ENCODE data around the gene HDHD2. TPM values are rescaled to one million over a fixed set of nuclear protein-coding genes. Genes with fewer than 3 reads are reported as not detected.

Gene HDHD2
- total RNA-seq, 1 donor from 2014 or later: 85.0 TPM

GRCh38 chr18:47174545-47175116 lies 24.3 kb upstream of the HDHD2 start:
- H3K27me3 Mint-ChIP-seq (ENCODE audit: insufficient read depth, low read depth): peaks cover 3% of the 10 kb centered on the region
- no peak overlapping the region for H3K9ac ChIP-seq
- H3K79me2 ChIP-seq (ENCODE audit: low read depth): peaks cover 65% of the 10 kb centered on the region

DNA sequence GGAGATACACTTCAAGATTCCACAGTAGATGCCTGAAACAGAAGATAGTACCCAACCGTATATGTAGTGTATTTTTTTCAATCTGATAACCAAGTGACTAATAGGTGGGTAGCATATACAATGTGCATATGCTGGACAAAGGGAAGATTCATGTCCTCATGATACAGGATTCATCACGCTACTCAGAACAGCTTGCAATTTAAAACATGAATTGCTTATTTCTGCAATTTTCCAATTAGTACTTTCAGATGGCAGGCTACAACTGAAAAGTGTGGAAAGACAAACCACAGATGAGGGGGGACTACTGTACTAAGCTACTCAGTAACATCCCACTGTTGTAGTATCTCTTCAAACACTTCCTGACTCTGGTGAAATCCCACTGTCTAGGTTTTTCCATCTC lies 22.2 kb upstream of the HDHD2 start:
- Histone ChIP-seq H2AFZ (replicated peaks) (no peak overlapping the region), H3K79me2 (ENCODE audit: low read depth) (peaks cover 86% of the 10 kb centered on the region), H3K9ac (no peak overlapping the region), H3K4me2 (no peak overlapping the region), H3K27ac (no peak overlapping the region), H3F3A (ENCODE audit: low read depth) (no peaks in the 10 kb centered on the region), H3K4me3 (no peak overlapping the region), H3K27me3 (no peaks in the 10 kb centered on the region), H4K20me1 (ENCODE audit: low read depth) (peaks cover 35% of the 10 kb centered on the region), H3K36me3 (no peaks in the 10 kb centered on the region), H3K4me1 (peaks cover 8% of the 10 kb centered on the region), H3K9me3 (ENCODE audit: low read depth) (no peaks in the 10 kb centered on the region)
- H3K9me3 Mint-ChIP-seq: no peaks in the 10 kb centered on the region
- no peak overlapping the region for H3K27ac Mint-ChIP-seq
- H3K27me3 Mint-ChIP-seq (ENCODE audit: insufficient read depth, low read depth): peaks cover 3% of the 10 kb centered on the region
- no peak overlapping the region for H3K4me3 Mint-ChIP-seq
- no peaks in the 10 kb centered on the region for H3K4me1 Mint-ChIP-seq
- no peak for DNase-seq (ENCODE audit: low spot score)
- TF ChIP-seq EZH2 (IDR thresholded peaks at IDR 0.05) (no peak), EZH2phosphoT487 (IDR thresholded peaks at IDR 0.05) (no peak)
- TF ChIP-seq, protein P1, sequence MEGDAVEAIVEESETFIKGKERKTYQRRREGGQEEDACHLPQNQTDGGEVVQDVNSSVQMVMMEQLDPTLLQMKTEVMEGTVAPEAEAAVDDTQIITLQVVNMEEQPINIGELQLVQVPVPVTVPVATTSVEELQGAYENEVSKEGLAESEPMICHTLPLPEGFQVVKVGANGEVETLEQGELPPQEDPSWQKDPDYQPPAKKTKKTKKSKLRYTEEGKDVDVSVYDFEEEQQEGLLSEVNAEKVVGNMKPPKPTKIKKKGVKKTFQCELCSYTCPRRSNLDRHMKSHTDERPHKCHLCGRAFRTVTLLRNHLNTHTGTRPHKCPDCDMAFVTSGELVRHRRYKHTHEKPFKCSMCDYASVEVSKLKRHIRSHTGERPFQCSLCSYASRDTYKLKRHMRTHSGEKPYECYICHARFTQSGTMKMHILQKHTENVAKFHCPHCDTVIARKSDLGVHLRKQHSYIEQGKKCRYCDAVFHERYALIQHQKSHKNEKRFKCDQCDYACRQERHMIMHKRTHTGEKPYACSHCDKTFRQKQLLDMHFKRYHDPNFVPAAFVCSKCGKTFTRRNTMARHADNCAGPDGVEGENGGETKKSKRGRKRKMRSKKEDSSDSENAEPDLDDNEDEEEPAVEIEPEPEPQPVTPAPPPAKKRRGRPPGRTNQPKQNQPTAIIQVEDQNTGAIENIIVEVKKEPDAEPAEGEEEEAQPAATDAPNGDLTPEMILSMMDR (IDR thresholded peaks at IDR 0.05): no peak
- no peaks in the 10 kb centered on the region for H3K36me3 Mint-ChIP-seq

More at GRCh38 chr18:47174545-47175116, 24.3 kb upstream of the HDHD2 start:
- H3F3A ChIP-seq (ENCODE audit: low read depth): no peaks in the 10 kb centered on the region
- H3K4me1 ChIP-seq: peaks cover 8% of the 10 kb centered on the region
- H2AFZ ChIP-seq (replicated peaks): no peak overlapping the region
- Mint-ChIP-seq H3K27ac (no peak overlapping the region), H3K4me1 (no peaks in the 10 kb centered on the region), H3K36me3 (no peaks in the 10 kb centered on the region), H3K9me3 (no peaks in the 10 kb centered on the region), H3K4me3 (no peak overlapping the region)
- no peaks in the 10 kb centered on the region for H3K9me3 ChIP-seq (ENCODE audit: low read depth)
- peak overlapping the region; percentile 92 for H3K4me3 ChIP-seq
- H3K4me2 ChIP-seq: peak overlapping the region; percentile 81
- H3K36me3 ChIP-seq: no peaks in the 10 kb centered on the region
- TF ChIP-seq, protein P1 (IDR thresholded peaks at IDR 0.05): no peak
- no peak for TF ChIP-seq EZH2 (IDR thresholded peaks at IDR 0.05)
- no peak for TF ChIP-seq EZH2phosphoT487 (IDR thresholded peaks at IDR 0.05)
- H4K20me1 ChIP-seq (ENCODE audit: low read depth): peaks cover 19% of the 10 kb centered on the region
- H3K27ac ChIP-seq: no peak overlapping the region
- H3K27me3 ChIP-seq: no peaks in the 10 kb centered on the region
- DNase-seq (ENCODE audit: low spot score): no peak

GRCh38 chr18:47168913-47169312 lies 18.6 kb upstream of the HDHD2 start:
- H3K27ac ChIP-seq: no peak overlapping the region
- Mint-ChIP-seq H3K9me3 (no peaks in the 10 kb centered on the region), H3K4me3 (no peak overlapping the region), H3K4me1 (peaks cover 7% of the 10 kb centered on the region), H3K27me3 (ENCODE audit: insufficient read depth, low read depth) (no peaks in the 10 kb centered on the region), H3K36me3 (peaks cover 3% of the 10 kb centered on the region), H3K27ac (no peak overlapping the region)
- no peak for DNase-seq (ENCODE audit: low spot score)
- H3K79me2 ChIP-seq (ENCODE audit: low read depth): peaks cover 97% of the 10 kb centered on the region
- no peaks in the 10 kb centered on the region for H3F3A ChIP-seq (ENCODE audit: low read depth)
- no peak overlapping the region for H3K4me2 ChIP-seq
- TF ChIP-seq EZH2 (IDR thresholded peaks at IDR 0.05): no peak
- no peak for TF ChIP-seq EZH2phosphoT487 (IDR thresholded peaks at IDR 0.05)
- TF ChIP-seq, protein P1 (IDR thresholded peaks at IDR 0.05): no peak
- H3K27me3 ChIP-seq: no peaks in the 10 kb centered on the region
- H3K4me1 ChIP-seq: no peaks in the 10 kb centered on the region
- no peaks in the 10 kb centered on the region for H3K36me3 ChIP-seq
- no peak overlapping the region for H3K9ac ChIP-seq
- no peak overlapping the region for H3K4me3 ChIP-seq
- H4K20me1 ChIP-seq (ENCODE audit: low read depth): peaks cover 47% of the 10 kb centered on the region
- no peak overlapping the region for H2AFZ ChIP-seq (replicated peaks)
- H3K9me3 ChIP-seq (ENCODE audit: low read depth): no peaks in the 10 kb centered on the region
